HG03457 (cell line): ENCODE results near the gene CUX1.
"Not testable (repeated sequence)": the region's sequence is repeated elsewhere in the genome, so short reads cannot be mapped to it uniquely, and the experiment has no call there.

Source experiments
- ATAC-seq: cut with Tn5 transposase; IDR thresholded peaks from one replicate; pipeline ENCODE4 v1.9.1; 2021; ENCODE audit warnings: moderate number of reproducible peaks; ENCODE audit not compliant: unreplicated experiment

The CUX1 gene

GRCh38 chr7:101849314-101849713 lies 31.9 kb downstream of the CUX1 start:
- ATAC-seq = not testable (repeated sequence)

GRCh38 chr7:101852364-101852763 lies 34.9 kb downstream of the CUX1 start:
- ATAC-seq = not testable (repeated sequence)

- no peak for ATAC-seq
Measured at GRCh38 chr7:101853684-101854083, 36.3 kb downstream of the CUX1 start.

- no peak for ATAC-seq
Measured at GRCh38 chr7:101854084-101854865, 36.8 kb downstream of the CUX1 start.

GRCh38 chr7:101856473-101857357 lies 39.3 kb downstream of the CUX1 start:
- ATAC-seq = peak; percentile 85

- ATAC-seq = no peak
Measured at GRCh38 chr7:101857358-101857811, 40.0 kb downstream of the CUX1 start.

- no peak for ATAC-seq
Measured at GRCh38 chr7:101858437-101859385, 41.3 kb downstream of the CUX1 start.

GRCh38 chr7:101859411-101860106 lies 42.1 kb downstream of the CUX1 start:
- no peak for ATAC-seq

GRCh38 chr7:101860316-101861217 lies 43.1 kb downstream of the CUX1 start:
- ATAC-seq = no peak

- ATAC-seq = no peak
Measured at GRCh38 chr7:101861218-101861775, 43.9 kb downstream of the CUX1 start.

- ATAC-seq = no peak
Measured at GRCh38 chr7:101862280-101863220, 45.1 kb downstream of the CUX1 start.

GRCh38 chr7:101863598-101863997 lies 46.2 kb downstream of the CUX1 start:
- ATAC-seq = no peak

GRCh38 chr7:101864039-101864438 lies 46.6 kb downstream of the CUX1 start:
- ATAC-seq = no peak

GRCh38 chr7:101865031-101865430 lies 47.6 kb downstream of the CUX1 start:
- no peak for ATAC-seq

- no peak for ATAC-seq
Measured at GRCh38 chr7:101865455-101865854, 48.0 kb downstream of the CUX1 start.

- no peak for ATAC-seq
Measured at GRCh38 chr7:101866328-101866727, 48.9 kb downstream of the CUX1 start.

GRCh38 chr7:101867265-101867664 lies 49.8 kb downstream of the CUX1 start:
- ATAC-seq = no peak

GRCh38 chr7:101867681-101868080 lies 50.3 kb downstream of the CUX1 start:
- not testable (repeated sequence) for ATAC-seq
